Measurements from ENCODE around the gene SIGLEC5.

DNA sequence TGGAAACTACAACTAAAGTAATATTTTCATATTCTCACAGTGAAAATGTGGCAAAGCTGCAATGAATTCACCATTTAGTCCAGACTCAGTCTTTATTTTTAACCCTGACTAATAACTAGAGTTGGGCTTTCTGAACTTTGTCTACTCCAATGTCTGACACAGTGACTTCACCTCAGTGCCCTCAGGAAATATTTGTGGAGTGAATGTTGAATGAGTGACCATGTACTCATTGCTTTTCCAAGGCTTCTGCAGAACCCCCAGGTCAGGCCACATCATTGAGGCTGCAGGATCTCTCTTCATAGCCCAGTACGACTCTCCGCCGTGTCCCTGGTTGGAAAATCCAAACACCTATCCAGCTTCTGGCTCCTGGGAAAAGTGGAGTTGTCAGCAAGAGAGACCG lies 57.3 kb downstream of the SIGLEC5 start:
- TF ChIP-seq, protein P1, sequence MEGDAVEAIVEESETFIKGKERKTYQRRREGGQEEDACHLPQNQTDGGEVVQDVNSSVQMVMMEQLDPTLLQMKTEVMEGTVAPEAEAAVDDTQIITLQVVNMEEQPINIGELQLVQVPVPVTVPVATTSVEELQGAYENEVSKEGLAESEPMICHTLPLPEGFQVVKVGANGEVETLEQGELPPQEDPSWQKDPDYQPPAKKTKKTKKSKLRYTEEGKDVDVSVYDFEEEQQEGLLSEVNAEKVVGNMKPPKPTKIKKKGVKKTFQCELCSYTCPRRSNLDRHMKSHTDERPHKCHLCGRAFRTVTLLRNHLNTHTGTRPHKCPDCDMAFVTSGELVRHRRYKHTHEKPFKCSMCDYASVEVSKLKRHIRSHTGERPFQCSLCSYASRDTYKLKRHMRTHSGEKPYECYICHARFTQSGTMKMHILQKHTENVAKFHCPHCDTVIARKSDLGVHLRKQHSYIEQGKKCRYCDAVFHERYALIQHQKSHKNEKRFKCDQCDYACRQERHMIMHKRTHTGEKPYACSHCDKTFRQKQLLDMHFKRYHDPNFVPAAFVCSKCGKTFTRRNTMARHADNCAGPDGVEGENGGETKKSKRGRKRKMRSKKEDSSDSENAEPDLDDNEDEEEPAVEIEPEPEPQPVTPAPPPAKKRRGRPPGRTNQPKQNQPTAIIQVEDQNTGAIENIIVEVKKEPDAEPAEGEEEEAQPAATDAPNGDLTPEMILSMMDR (IDR thresholded peaks at IDR 0.05) = no peak
- TF ChIP-seq POLR2AphosphoS5 (IDR thresholded peaks at IDR 0.05; ENCODE audit: insufficient read depth in 1 of 2, low read depth in 1 of 2) = no peak
